ENCODE measurements around the gene TCIRG1. TPM values are rescaled to one million over a fixed set of nuclear protein-coding genes. Genes with fewer than 3 reads are reported as not detected.

The TCIRG1 gene
- total RNA-seq, 4 donors from 2014 or later = 29.6 to 57.1 (median 34.8) TPM

DNA sequence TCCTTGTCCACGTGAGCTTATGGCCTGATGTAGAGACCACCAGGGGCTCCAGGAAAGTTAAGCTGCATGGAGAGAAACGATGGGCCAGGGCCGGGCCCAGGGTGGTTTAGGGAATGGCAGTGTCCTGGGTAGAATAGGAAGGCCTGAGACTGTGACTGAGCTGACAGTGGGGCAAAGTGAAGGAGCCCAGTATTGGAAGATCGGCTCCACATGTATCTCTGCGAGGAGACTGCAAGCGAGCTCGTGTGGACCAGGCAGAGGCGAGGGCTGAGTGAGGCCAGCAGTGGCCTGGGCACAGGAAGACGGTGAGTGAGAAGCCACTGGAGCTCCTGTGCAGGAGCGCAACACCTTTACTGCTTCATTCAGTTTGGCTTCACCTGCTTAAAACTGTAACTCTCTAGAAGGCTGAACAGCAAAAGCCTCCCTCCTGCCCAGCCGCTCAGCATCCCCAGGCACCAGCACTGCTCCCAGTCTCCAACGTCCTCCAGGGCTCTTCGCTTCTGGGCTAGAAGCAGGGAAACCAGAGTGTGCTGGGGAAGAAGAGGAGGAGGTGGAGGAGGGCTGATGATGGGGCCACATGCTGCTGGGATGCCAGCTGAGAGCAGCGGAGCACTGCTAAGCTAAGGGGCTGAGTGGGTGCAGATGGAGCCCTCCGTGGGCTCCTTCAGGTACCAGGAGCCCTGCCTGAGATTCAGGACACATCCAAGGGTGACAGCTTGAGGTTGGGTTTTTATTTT lies 13.5 kb downstream of the TCIRG1 start:
- DNase-seq (ENCODE audit: low spot score in 2 of 2) = no peak

DNA sequence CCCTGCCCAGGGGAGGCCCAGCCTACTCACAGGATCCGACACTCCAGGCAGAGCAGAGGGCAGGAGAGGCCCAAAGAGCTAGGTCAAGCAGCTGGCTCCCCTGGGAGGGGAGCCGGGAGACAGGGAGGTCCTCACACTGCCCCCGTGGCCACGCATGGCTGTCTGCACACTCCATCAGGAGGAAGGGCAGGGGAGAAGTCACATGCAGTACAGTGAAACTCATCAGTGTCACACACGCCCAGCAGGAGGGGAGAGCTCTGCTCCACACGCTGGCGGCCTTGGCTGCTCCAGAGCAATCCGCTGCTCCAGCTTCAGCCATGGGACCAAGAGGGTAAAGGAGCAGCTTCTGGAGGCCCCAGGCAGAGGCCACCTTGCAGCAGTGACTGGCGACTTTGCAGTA lies 14.3 kb downstream of the TCIRG1 start:
- 75 to 78% methylated on average over 8 of the region's 9 CpGs for WGBS, 2 donors
- intact Hi-C loops (cut with DNase I; ENCODE audit: low total_unique reads) = no loop called here
- H3K4me3 ChIP-seq (ENCODE audit: low read depth, poor library complexity, severe bottlenecking) = no peak overlapping the region
- no peak for DNase-seq (ENCODE audit: low spot score in 2 of 2)
- no peak for TF ChIP-seq POLR2A (IDR thresholded peaks at IDR 0.05)
- TF ChIP-seq CTCF (IDR thresholded peaks at IDR 0.05) = no peak

More for the DNA sequence above, 13.5 kb downstream of the TCIRG1 start:
- intact Hi-C loops (cut with DNase I; ENCODE audit: low total_unique reads) = no loop called here
- no peak overlapping the region for H3K4me3 ChIP-seq (ENCODE audit: low read depth, poor library complexity, severe bottlenecking)
- 87 to 89% methylated on average over 15 of the region's 15 CpGs for WGBS, 2 donors
- TF ChIP-seq POLR2A (IDR thresholded peaks at IDR 0.05) (no peak), CTCF (IDR thresholded peaks at IDR 0.05) (no peak)

DNA sequence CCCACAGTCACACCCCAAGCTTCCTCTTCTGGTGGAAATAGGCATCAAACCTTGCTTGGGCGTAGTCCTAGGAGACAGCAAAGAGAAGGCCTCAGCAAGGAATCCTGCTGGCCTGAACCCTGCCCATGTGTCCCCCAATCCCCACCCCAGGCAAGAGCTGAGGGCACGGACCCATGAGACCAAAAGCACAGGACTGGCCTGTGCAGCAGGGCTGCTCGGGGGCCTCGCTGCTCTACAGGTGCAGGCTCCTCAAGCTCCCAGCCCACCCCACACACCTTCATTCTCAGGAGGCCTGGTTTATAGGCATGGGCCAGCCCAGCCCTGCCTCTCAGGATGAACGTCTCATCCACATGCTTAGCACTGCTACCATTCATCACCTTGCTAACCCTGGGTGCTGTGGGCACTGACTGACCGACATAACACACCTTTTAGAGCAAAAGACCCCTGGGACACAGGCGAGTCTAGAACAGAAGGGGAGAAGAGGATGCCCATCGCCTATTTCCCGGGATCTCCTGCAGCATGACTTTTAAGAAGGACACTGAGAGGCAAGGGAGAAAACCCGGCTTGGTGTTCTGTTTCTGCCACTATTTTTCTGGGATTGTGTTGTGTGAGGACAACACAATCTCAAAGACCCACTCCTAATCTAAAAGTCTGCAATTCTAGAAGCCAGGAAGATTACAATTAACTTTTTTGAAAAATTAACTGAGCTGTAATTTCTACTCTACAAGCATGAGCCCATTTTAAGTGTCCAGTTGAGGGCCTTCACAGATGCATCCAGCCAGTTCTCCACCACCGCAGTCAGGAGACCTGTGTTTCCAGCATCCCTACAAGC lies 15.4 kb downstream of the TCIRG1 start:
- no peak for DNase-seq (ENCODE audit: low spot score in 2 of 2)
- intact Hi-C loops (cut with DNase I; ENCODE audit: low total_unique reads) = no loop called here
- H3K4me3 ChIP-seq (ENCODE audit: low read depth, poor library complexity, severe bottlenecking) = no peak overlapping the region
- WGBS, 2 donors = 89 to 92% methylated on average over 11 of the region's 11 CpGs
- TF ChIP-seq CTCF (IDR thresholded peaks at IDR 0.05) = no peak
- no peak for TF ChIP-seq POLR2A (IDR thresholded peaks at IDR 0.05)

DNA sequence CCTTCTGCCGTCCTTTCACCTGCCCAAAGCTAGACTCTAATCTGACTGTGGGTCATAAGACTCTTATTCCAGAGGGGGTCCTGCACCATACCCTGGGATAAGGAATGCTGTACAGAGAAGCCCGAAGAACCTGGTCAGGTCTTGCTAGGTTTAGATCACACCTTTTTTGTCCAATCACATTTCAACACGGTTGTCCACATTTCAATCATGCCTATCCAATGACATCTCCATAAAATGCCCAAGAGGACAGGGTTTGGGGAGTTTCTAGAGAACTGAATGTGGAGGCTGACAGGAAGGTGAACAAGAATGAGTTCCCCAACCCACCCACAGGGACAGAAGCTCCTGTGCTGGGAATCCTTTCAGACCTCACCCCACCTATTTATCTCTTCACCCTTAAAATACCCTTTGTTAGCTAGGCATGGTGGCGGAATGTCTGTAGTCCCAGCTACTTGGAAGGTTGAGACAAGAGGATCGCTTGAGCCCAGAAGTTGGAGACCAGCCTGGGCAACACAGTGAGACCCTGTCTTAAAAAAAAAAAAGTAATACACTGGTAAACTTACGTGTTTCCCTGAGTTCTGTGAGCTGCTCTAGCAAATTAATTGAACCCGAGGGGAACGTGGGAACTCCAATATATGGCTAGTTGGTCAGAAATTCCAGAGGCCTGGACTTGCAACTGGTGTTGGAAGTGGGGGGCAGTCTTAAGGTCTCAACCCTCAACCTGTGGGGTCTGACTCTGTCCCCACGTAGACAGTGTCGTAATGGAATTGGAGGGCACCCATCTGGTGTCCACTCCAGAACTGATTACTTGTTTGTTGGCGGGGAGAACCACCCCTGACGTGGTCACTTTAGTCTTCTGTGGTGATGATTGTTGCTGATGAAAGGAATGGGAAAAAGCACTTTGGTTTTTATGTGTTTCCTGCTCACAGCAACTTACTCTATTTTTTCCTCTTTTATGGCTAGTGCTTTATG lies 17.8 kb downstream of the TCIRG1 start:
- H3K4me3 ChIP-seq (ENCODE audit: low read depth, poor library complexity, severe bottlenecking) = no peak overlapping the region
- WGBS, 2 donors = 93 to 96% methylated on average over 12 of the region's 12 CpGs
- intact Hi-C loops (cut with DNase I; ENCODE audit: low total_unique reads) = no loop called here
- TF ChIP-seq CTCF (IDR thresholded peaks at IDR 0.05) = no peak
- TF ChIP-seq POLR2A (IDR thresholded peaks at IDR 0.05) = no peak
- no peak for DNase-seq (ENCODE audit: low spot score in 2 of 2)

GRCh38 chr11:68057807-68058206 lies 19.0 kb downstream of the TCIRG1 start:
- H3K4me3 ChIP-seq (ENCODE audit: low read depth, poor library complexity, severe bottlenecking) = no peak overlapping the region
- TF ChIP-seq CTCF (IDR thresholded peaks at IDR 0.05) = no peak
- no peak for TF ChIP-seq POLR2A (IDR thresholded peaks at IDR 0.05)
- WGBS, 2 donors = 93 to 100% methylated on average over 4 of the region's 4 CpGs
- intact Hi-C loops (cut with DNase I; ENCODE audit: low total_unique reads) = no loop called here
- DNase-seq (ENCODE audit: low spot score in 2 of 2) = peak in 1 of 2 donors; percentile 25

All from lower leg skin (tissue), 4 donors.